Glomerular endothelial cell (primary cell): ENCODE data around the gene CENATAC. TPM values are rescaled to one million over a fixed set of nuclear protein-coding genes. Genes with fewer than 3 reads are reported as not detected.
A peak's percentile ranks its signal among the peaks of the same experiment; 100 is the strongest.
"Not testable (repeated sequence)": the region's sequence is repeated elsewhere in the genome, so short reads cannot be mapped to it uniquely, and the experiment has no call there.

Experiments
- DNase-seq: peaks from one replicate; pipeline ENCODE4 v3.0.0-alpha.2; 2011; ENCODE audit warnings: low read depth, low spot score; ENCODE audit errors: extremely low read depth
- total RNA-seq: library from RNA; depleted of rRNA; stranded (reverse); fragments of >200 nt; gene quantifications from 2 replicates; pipeline ENCODE4 v1.2.3, GENCODE V29; 2015

CENATAC gene
- total RNA-seq, 1 donor from 2014 or later: 16.6 TPM

GRCh38 chr11:119025978-119026766 lies 28.2 kb downstream of the CENATAC start:
- DNase-seq: no peak

DNA sequence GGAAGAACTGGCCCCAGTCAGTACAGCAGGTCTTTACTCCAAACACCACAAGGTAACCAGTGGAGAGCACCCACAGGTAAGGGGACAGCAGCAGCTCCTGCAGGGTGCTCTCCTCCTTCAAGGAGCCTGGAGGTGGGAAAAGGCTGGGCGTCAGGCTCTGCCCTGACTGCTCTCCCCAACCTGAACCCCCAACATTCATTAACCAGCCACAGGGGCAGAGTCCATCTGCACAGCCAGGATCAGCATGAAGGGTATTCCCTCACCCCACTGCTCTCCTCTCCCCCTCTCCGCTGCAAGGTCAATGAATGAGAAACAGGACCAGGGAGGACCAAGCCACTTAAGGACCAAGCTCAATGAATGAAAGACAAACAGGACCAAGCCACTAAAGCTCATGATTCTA lies 29.0 kb downstream of the CENATAC start:
- no peak for DNase-seq

GRCh38 chr11:119027561-119028345 lies 29.8 kb downstream of the CENATAC start:
- DNase-seq: no peak

- DNase-seq: no peak
Measured at GRCh38 chr11:119028346-119029068, 30.6 kb downstream of the CENATAC start.

DNA sequence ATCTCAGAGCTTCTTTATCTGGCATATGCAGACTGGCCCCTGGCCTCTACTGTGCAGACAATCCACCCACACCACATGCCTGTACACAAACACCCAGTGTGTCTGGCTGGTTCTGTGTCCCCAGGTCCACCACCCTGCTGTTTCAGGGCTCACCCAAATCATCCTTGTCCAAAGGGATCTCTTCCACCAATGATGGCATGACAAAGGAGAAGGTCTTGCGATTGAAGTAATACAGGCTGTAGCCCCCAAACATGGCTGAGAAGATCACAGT lies 31.1 kb downstream of the CENATAC start:
- DNase-seq: no peak

- DNase-seq: no peak
Measured at GRCh38 chr11:119029340-119030028, 31.5 kb downstream of the CENATAC start.

GRCh38 chr11:119030029-119030328 lies 32.0 kb downstream of the CENATAC start:
- no peak for DNase-seq

GRCh38 chr11:119030329-119031047 lies 32.5 kb downstream of the CENATAC start, which contains the start of gene SLC37A4:
TSS of gene SLC37A4 (minus strand) at chr11:119030877.
- DNase-seq: peak; percentile 81

GRCh38 chr11:119031912-119032280 lies 34.0 kb downstream of the CENATAC start:
- DNase-seq: no peak

GRCh38 chr11:119033421-119033820 lies 35.5 kb downstream of the CENATAC start:
- DNase-seq: not testable (repeated sequence)

DNA sequence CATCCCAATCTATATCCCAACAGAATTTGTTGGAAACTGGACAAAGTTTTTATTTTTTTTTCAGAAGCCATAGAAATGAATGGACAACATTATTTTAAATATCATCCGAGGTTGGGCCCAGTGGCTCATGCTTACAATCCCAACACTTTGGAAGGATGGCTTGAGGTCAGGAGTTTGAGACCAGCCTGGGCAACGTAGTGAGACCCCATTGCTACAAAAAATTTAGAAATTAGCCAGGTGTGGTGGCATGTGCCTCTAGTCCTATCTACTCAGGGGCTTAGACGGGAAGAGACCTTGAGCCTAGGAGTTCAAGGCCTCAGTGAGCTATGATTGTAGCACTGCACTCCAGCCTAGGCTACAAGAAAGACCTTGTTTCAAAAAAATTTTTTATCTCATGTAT lies 36.9 kb downstream of the CENATAC start:
- DNase-seq: no peak

DNA sequence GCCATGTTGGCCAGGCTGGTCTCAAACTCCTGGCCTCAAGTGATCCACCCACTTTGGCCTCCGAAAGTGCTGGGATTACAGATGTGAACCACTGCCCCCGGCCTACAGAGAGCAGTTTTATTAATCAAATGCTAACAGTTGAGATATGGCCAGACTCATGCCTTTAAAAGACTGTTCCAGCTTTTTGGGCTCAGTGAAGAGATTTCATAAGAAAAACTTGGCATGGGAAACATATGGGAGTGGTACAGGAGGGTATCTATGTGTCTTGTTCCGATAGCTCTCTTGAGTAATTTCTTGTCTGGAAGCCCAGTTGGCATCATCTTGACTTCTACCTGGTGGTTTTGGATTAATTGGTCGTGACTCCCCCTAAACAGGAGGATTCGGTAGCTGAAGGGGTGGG lies 40.9 kb downstream of the CENATAC start:
- DNase-seq: no peak

DNA sequence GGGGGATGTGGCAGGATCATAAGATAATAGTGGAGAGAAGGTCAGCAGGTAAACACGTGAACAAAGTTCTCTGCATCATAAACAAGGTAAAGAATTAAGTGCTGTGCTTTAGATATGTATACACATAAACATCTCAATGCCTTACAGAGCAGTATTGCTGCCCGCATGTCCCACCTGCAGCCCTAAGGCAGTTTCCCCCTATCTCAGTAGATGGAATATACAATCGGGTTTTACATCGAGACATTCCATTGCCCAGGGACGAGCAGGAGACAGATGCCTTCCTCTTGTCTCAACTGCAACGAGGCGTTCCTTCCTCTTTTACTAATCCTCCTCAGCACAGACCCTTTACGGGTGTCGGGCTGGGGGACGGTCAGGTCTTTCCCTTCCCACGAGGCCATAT lies 41.5 kb downstream of the CENATAC start:
- not testable (repeated sequence) for DNase-seq

DNA sequence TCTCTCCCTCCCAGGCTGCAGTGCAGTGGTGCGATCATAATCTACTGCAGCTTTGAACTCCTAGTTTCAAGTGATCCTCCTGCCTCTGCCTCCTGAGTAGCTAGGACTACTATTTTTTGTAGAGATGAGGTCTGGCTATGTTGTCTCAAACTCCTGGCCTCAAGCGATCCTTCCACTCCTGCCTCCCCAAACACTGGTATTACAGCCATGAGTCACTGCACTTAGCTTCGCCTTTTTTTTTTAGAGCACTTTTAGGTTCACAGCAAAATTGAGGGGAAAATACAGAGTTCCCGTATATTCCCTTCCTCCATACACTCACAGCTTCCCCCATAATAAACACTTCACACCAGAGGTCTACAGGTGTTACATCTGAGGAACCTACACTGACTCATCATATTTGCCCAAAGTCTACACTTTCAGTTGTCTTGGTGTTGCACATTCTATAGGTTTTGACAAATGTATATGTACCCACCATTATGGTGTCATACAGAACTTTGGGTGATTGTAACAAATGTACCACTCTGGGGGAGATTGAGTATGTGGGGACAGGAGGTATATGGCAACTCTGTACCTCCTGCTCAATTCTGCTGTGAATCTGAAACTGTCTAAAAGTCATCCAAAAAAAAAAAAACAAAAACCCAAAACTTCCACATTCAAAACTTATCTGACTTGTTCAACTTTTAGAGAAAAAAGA lies 44.0 kb downstream of the CENATAC start:
- no peak for DNase-seq

- no peak for DNase-seq
Measured at GRCh38 chr11:119042927-119043326, 45.0 kb downstream of the CENATAC start.

DNA sequence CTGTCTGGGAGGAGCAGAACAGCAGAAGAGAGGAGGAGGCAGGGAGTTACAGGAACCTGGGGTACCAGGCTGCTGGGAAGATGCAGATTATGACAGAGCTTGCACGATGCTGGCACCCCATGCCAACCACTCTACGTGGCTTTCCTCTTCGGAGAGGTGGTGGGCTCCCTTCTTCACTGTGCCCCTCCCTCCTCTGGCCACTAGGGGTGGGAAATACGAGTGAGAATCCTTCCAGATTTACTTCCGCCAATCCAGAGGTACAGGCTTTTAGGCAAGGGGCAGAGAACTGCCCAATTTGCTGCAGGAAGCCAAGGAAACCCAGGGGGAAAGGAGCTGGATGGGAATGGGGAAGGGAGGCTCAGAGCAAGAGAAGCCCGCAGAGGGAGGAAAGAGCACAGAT lies 46.8 kb downstream of the CENATAC start:
- no peak for DNase-seq

GRCh38 chr11:119046489-119046888 lies 48.6 kb downstream of the CENATAC start:
- DNase-seq: no peak

GRCh38 chr11:119047205-119047604 lies 49.3 kb downstream of the CENATAC start:
- DNase-seq: no peak

DNA sequence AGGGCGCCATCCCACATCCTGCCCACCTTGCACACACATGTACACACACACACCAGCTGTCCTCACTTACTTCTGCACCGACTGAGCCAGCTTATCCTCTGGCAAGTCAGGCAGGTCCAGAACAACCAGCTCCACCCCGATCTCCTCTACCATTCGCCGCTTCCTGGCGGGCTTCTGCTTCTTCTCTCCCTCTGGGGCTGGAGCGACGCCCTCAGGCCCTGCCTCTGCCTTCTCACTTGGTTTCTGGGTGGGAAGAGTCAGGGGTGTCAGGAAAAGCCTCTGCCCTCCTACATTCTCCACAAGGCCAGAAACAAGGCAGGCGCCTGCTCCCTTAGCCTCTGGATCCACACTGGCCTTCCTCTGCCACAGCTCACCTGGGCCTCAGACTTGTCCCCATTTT lies 50.7 kb downstream of the CENATAC start:
- DNase-seq: no peak

DNA sequence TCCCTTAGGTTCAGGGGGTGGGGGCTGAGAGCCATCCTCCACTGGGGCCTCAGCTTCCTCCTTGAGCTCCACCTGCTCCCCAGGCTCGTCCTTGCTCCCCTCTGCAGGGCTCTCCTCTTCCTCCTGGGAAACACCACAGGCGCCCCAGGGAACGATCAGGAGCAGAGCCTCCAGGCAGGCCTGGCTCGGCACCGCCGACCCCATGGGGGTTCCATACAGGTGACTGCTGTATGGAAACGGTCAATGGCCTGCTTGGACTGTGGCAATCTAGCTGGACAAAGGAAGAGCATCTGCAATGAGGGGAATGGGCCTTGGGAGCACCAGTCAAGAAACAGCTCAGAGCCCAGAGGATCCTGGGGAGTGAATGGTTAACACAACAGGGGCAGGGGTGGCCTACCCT lies 51.1 kb downstream of the CENATAC start:
- no peak for DNase-seq
